ENCODE results near the gene FSTL3.

DNA sequence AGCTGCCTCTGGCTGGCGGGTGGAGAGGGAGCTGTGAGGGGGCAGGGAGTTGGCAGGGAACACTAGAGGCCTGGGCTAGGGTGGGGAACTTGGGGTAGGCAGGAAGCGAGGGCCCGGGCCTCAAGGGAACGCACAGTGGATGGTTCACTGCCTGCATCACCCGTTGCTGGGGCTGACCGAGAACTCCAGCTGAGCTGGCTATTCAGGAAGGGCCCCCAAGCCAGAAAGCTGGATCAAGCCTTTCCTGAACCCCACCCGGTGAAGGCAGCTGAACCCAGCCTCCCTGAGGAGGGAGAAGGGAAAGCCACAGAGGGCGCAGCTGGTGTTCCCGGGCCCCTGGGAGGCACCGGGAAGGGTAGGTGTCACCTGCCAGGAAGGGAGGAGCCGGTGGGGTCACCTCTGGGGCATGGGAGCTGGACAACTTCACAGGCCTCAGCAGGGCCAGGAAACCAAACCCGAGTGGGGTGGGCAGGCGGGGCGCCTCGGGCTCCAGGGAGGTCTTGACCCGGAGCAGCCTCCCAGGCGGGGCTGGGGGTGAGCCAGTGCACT lies 46.4 kb downstream of the FSTL3 start:
- TF ChIP-seq EZH2 (optimal IDR thresholded peaks at IDR 0.05; ENCODE audit: low read depth, low read length) (no peak), EZH2phosphoT487 (IDR thresholded peaks at IDR 0.05; ENCODE audit: low read length) (no peak)
- TF ChIP-seq, protein P1, sequence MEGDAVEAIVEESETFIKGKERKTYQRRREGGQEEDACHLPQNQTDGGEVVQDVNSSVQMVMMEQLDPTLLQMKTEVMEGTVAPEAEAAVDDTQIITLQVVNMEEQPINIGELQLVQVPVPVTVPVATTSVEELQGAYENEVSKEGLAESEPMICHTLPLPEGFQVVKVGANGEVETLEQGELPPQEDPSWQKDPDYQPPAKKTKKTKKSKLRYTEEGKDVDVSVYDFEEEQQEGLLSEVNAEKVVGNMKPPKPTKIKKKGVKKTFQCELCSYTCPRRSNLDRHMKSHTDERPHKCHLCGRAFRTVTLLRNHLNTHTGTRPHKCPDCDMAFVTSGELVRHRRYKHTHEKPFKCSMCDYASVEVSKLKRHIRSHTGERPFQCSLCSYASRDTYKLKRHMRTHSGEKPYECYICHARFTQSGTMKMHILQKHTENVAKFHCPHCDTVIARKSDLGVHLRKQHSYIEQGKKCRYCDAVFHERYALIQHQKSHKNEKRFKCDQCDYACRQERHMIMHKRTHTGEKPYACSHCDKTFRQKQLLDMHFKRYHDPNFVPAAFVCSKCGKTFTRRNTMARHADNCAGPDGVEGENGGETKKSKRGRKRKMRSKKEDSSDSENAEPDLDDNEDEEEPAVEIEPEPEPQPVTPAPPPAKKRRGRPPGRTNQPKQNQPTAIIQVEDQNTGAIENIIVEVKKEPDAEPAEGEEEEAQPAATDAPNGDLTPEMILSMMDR (IDR thresholded peaks at IDR 0.05; ENCODE audit: low read length), result no peak

Data from MM.1S (cell line).